SK-N-SH treated with all-trans-retinoic acid at 6 μM for 48 hours (cell line): ENCODE measurements around the gene RAET1L.

Experiments
- ATAC-seq: fragments of 200-7000 bp; cut with Tn5 transposase; 3 replicates; pipeline ENCODE4 v1.9.1; 2020; ENCODE audit warnings: mild to moderate bottlenecking, moderate library complexity
- ARNTL ChIP-seq: fragments of 450-650 bp; formaldehyde crosslinking; IDR thresholded peaks from 2 replicates; pipeline ENCODE4 v1.5.0; 2020; ENCODE audit warnings: low read depth, mild to moderate bottlenecking, moderate library complexity, borderline replicate concordance
- BACH2 ChIP-seq: fragments of 250-450 bp; sonication (Bioruptor Pico); IDR thresholded peaks from 2 replicates; pipeline ENCODE4 v1.9.0; 2021; ENCODE audit warnings: mild to moderate bottlenecking, borderline replicate concordance
- CSDC2 ChIP-seq: fragments of 250-450 bp; sonication (Bioruptor Pico); IDR thresholded peaks from 2 replicates; pipeline ENCODE4 v1.5.0; 2020; ENCODE audit warnings: mild to moderate bottlenecking, moderate library complexity
- ESRRG ChIP-seq: fragments of 250-450 bp; sonication (Bioruptor Pico); IDR thresholded peaks from 2 replicates; pipeline ENCODE4 v1.6.1; 2021; ENCODE audit warnings: mild to moderate bottlenecking
- GLIS3 ChIP-seq: fragments of 250-450 bp; sonication (Bioruptor Pico); IDR thresholded peaks from 2 replicates; pipeline ENCODE4 v1.5.0; 2020; ENCODE audit warnings: mild to moderate bottlenecking, moderate library complexity
- ISL1 ChIP-seq: fragments of 250-450 bp; sonication (Bioruptor Pico); IDR thresholded peaks from 2 replicates; pipeline ENCODE4 v2.1.2; 2022; ENCODE audit warnings: mild to moderate bottlenecking, moderate library complexity
- PATZ1 ChIP-seq: fragments of 250-450 bp; sonication (Bioruptor Pico); IDR thresholded peaks from 2 replicates; pipeline ENCODE4 v1.8.0; 2020; ENCODE audit warnings: mild to moderate bottlenecking, moderate library complexity, borderline replicate concordance
- POU6F1 ChIP-seq: fragments of 250-450 bp; sonication (Bioruptor Pico); IDR thresholded peaks from 2 replicates; pipeline ENCODE4 v1.8.0; 2021; ENCODE audit warnings: low read depth, mild to moderate bottlenecking, moderate library complexity, borderline replicate concordance
- PPARA ChIP-seq: fragments of 250-450 bp; sonication (Bioruptor Pico); IDR thresholded peaks from 2 replicates; pipeline ENCODE4 v1.5.0; 2020; ENCODE audit warnings: mild to moderate bottlenecking, borderline replicate concordance
- RARB ChIP-seq: fragments of 250-450 bp; sonication (Bioruptor Pico); IDR thresholded peaks from 2 replicates; pipeline ENCODE4 v1.8.0; 2021; ENCODE audit warnings: mild to moderate bottlenecking, moderate library complexity
- SNAI2 ChIP-seq: fragments of 250-450 bp; sonication (Bioruptor Pico); IDR thresholded peaks from 2 replicates; pipeline ENCODE4 v1.5.0; 2020; ENCODE audit warnings: mild to moderate bottlenecking, moderate library complexity
- TCF4 ChIP-seq: fragments of 250-450 bp; sonication (Bioruptor Pico); IDR thresholded peaks from 2 replicates; pipeline ENCODE4 v1.8.0; 2021; ENCODE audit warnings: mild to moderate bottlenecking, moderate library complexity, borderline replicate concordance
- TOX ChIP-seq: fragments of 250-450 bp; sonication (Bioruptor Pico); IDR thresholded peaks from 2 replicates; pipeline ENCODE4 v1.8.0; 2021; ENCODE audit warnings: mild to moderate bottlenecking, moderate library complexity, borderline replicate concordance
- ZC3H10 ChIP-seq: fragments of 250-450 bp; sonication (Bioruptor Pico); IDR thresholded peaks from 2 replicates; pipeline ENCODE4 v1.5.1; 2021; ENCODE audit warnings: mild to moderate bottlenecking, moderate library complexity
- ZFP3 ChIP-seq: fragments of 250-450 bp; sonication (Bioruptor Pico); IDR thresholded peaks from 2 replicates; pipeline ENCODE4 v1.5.0; 2020; ENCODE audit warnings: mild to moderate bottlenecking, moderate library complexity
- ZFP30 ChIP-seq: fragments of 450-650 bp; formaldehyde crosslinking; IDR thresholded peaks from 2 replicates; pipeline ENCODE4 v1.5.0; 2022; ENCODE audit warnings: mild to moderate bottlenecking, moderate library complexity
- ZNF565 ChIP-seq: fragments of 450-650 bp; formaldehyde crosslinking; conservative IDR thresholded peaks from 2 replicates; pipeline ENCODE4 v1.5.0; 2020; ENCODE audit warnings: low read depth, mild to moderate bottlenecking, moderate library complexity
- ZNF70 ChIP-seq: fragments of 450-650 bp; formaldehyde crosslinking; IDR thresholded peaks from 2 replicates; pipeline ENCODE4 v1.5.0; 2020; ENCODE audit warnings: mild to moderate bottlenecking, moderate library complexity
- TF ChIP-seq, protein P1 (sequence below): fragments of 250-450 bp; sonication (Bioruptor Pico); IDR thresholded peaks from 2 replicates; pipeline ENCODE4 v1.5.0; 2020; ENCODE audit warnings: mild to moderate bottlenecking, moderate library complexity
- TF ChIP-seq, protein P2 (sequence below): fragments of 250-450 bp; sonication (Bioruptor Pico); IDR thresholded peaks from 2 replicates; pipeline ENCODE4 v1.5.1; 2020; ENCODE audit warnings: low read depth, mild to moderate bottlenecking, moderate library complexity

RAET1L gene

GRCh38 chr6:150068720-150069648 lies 43.7 kb upstream of the RAET1L start, which contains the start of gene ULBP3:
Gene ULBP3 (minus strand): TSS chr6:150069121. CDS start chr6:150069066, 55 bp downstream.
- no peak for TF ChIP-seq ZFP3
- no peak for TF ChIP-seq CSDC2 (CRISPR knock-in tag)
- TF ChIP-seq GLIS3, result no peak
- TF ChIP-seq, protein P1, sequence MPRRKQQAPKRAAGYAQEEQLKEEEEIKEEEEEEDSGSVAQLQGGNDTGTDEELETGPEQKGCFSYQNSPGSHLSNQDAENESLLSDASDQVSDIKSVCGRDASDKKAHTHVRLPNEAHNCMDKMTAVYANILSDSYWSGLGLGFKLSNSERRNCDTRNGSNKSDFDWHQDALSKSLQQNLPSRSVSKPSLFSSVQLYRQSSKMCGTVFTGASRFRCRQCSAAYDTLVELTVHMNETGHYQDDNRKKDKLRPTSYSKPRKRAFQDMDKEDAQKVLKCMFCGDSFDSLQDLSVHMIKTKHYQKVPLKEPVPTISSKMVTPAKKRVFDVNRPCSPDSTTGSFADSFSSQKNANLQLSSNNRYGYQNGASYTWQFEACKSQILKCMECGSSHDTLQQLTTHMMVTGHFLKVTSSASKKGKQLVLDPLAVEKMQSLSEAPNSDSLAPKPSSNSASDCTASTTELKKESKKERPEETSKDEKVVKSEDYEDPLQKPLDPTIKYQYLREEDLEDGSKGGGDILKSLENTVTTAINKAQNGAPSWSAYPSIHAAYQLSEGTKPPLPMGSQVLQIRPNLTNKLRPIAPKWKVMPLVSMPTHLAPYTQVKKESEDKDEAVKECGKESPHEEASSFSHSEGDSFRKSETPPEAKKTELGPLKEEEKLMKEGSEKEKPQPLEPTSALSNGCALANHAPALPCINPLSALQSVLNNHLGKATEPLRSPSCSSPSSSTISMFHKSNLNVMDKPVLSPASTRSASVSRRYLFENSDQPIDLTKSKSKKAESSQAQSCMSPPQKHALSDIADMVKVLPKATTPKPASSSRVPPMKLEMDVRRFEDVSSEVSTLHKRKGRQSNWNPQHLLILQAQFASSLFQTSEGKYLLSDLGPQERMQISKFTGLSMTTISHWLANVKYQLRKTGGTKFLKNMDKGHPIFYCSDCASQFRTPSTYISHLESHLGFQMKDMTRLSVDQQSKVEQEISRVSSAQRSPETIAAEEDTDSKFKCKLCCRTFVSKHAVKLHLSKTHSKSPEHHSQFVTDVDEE (CRISPR knock-in tag), result no peak
- no peak for TF ChIP-seq ESRRG (CRISPR knock-in tag)
- no peak for TF ChIP-seq POU6F1 (CRISPR knock-in tag)
- no peak for TF ChIP-seq ARNTL (CRISPR knock-in tag)
- TF ChIP-seq TOX, result no peak
- ATAC-seq, result peak; percentile 95

GRCh38 chr6:150068151-150068550 lies 42.8 kb upstream of the RAET1L start:
- TF ChIP-seq PPARA (CRISPR knock-in tag), result no peak
- TF ChIP-seq SNAI2, result no peak
- no peak for TF ChIP-seq BACH2 (CRISPR knock-in tag)
- TF ChIP-seq, protein P2, sequence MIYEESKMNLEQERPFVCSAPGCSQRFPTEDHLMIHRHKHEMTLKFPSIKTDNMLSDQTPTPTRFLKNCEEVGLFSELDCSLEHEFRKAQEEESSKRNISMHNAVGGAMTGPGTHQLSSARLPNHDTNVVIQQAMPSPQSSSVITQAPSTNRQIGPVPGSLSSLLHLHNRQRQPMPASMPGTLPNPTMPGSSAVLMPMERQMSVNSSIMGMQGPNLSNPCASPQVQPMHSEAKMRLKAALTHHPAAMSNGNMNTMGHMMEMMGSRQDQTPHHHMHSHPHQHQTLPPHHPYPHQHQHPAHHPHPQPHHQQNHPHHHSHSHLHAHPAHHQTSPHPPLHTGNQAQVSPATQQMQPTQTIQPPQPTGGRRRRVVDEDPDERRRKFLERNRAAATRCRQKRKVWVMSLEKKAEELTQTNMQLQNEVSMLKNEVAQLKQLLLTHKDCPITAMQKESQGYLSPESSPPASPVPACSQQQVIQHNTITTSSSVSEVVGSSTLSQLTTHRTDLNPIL (CRISPR knock-in tag), result no peak
- no peak for TF ChIP-seq ZFP3
- no peak for TF ChIP-seq PATZ1 (CRISPR knock-in tag)
- TF ChIP-seq ZC3H10 (CRISPR knock-in tag), result no peak
- TF ChIP-seq TCF4 (CRISPR knock-in tag), result no peak
- TF ChIP-seq CSDC2 (CRISPR knock-in tag), result no peak
- no peak for TF ChIP-seq ISL1 (CRISPR knock-in tag)
- no peak for TF ChIP-seq ZFP30
- TF ChIP-seq RARB (CRISPR knock-in tag), result no peak
- TF ChIP-seq TOX, result no peak
- TF ChIP-seq, protein P1 (CRISPR knock-in tag), result no peak
- no peak for TF ChIP-seq ARNTL (CRISPR knock-in tag)
- TF ChIP-seq ZNF70 (CRISPR knock-in tag), result no peak
- no peak for TF ChIP-seq GLIS3
- no peak for TF ChIP-seq ZNF565 (CRISPR knock-in tag)
- TF ChIP-seq ESRRG (CRISPR knock-in tag), result no peak
- TF ChIP-seq POU6F1 (CRISPR knock-in tag), result no peak
- ATAC-seq, result no peak
